GM18502 (cell line): ENCODE data around the gene ATG5.
A peak's percentile ranks its signal among the peaks of the same experiment; 100 is the strongest.
"Not testable (repeated sequence)": the region's sequence is repeated elsewhere in the genome, so short reads cannot be mapped to it uniquely, and the experiment has no call there.

Experiments used
- ATAC-seq: cut with Tn5 transposase; IDR thresholded peaks from one replicate; pipeline ENCODE4 v1.9.1; 2021; ENCODE audit warnings: mild to moderate bottlenecking; ENCODE audit not compliant: unreplicated experiment, poor library complexity

ATG5 gene

DNA sequence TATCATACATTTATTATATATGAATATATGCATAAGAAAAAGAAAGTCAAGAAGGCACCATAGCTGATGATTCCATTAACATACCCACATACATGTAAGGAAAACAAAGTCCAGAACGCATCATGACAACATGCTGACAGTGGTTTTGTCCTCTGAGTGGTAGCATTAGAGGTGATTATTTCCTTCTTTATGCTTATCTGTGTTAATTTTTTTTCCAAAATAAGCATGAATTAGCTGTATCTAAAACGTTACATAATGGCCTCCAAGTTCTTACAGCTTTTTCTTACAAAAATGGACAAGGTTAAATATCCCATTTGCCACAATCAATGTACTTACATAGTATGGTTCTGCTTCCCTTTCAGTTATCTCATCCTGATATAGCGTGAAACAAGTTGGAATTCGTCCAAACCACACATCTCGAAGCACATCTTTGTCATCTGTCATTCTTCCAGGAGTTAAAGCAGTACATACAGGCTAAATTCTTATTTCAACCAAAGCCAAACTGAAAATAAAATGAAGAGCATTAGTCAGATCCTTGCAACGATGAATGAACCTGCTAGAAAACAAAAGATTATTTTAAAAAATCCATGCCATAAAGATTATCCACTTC lies 9.7 kb downstream of the ATG5 start:
- no peak for ATAC-seq

DNA sequence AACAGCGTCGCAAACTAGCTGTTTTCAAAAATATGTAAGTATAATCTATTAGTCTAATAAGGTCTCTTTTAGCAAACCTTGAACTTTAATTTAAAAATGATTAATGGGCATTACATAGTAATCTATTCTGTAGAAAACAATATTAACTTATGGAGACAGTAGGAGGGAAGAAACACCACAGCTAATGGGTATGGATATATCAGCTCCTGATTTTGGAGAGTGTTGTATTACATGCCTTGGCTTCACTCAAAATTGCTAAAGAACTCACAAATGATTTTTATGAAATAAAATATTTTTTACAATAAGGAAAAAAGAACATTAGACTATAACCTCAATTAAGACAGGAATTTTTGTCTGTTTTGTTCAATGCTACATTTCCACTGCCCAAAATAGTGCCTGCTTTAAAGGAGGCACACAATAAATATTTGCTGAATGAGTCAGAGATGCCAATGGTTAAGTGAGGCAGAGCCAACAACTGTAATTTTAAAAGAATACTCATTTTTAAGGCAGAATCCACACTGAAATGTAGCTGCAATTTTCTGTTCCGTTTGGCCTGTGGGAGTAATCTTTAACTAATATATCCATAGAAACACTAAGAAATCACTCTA lies 15.7 kb downstream of the ATG5 start:
- ATAC-seq: no peak

DNA sequence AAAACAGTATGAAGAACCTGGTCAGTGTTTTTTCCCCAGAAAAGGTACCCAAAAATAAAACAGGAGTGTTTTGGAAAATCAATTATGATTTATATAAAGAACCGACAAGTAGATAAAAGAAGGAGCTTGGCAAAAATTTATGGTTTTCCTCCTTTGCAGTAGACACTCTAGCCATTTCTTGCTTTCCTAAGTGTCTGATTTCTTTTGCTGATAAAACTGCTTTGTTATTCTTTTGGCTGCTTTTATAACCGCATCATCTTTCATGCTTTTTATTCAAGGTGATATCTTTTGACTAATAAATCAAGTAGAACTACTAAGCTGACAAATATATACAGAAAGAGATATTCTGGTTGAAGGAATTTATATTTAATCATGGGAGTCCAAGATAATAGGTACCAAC lies 16.6 kb downstream of the ATG5 start:
- no peak for ATAC-seq

DNA sequence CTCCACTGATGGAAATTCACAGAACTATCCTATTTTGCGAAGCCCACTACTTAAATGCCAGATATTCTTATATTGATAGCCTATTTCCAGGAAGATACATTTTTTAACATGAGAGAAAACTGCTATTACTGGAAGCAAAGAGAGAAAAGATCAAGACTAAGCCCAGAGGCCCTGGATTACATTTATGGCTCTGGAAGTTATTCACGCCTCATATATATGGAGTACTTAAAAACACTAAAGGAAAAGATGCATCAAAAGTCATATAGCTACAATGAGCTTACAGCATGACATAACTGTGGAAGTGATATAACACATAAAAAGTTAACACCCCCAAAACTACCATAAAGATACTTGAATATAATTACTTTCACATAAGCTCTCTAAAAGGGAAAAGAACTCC lies 19.8 kb downstream of the ATG5 start:
- ATAC-seq: no peak

DNA sequence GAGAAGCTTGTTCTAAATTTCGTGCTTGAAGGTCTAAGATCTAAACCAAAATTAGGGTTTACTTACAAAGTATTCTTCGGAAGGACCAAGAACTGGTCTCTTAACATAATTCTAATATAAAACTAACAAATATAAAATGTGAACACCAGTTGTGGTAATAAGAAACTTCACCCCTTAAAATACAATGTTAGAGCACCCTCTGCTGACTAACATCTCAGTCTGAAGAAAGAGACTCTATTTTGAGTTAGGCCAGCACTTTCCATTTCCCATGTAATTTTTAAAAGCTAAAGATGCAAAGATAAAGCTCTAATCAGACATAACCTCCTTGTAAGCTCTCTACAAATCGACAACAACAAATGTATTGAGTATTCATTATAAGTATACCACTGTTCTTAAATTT lies 24.6 kb downstream of the ATG5 start:
- no peak for ATAC-seq

DNA sequence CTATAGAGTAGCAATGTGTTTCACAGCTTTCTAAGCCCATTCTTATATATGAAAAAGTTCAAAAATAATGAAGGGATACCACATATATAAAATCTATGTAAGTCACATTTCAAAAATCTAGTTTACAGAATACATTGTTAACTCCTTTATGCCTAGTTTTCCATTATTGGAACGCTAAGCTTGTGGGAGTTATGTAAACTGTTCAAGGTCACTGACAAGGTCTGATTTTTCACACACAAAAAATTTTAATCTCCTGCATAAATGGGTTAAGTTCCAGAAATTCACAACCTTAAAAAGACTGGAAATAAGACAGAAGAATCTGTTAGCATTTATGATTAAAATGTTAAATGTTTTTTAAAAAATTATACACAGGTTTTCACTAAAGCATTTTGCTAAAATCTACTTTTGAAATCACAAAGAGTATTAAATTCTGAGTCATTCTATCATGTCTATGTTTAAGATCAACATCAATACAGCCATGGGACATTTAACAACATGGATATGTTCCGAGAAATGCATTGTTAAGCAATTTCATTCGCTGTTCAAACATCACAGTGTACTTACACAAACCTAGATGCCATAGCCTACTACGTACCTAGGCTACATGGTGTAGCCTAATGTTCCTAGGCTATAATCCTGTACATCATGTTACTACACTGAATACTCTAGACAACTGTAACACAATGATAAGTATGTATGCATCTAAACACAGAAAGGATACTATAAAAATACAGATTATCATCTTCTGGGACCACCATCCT lies 25.4 kb downstream of the ATG5 start:
- ATAC-seq: no peak

DNA sequence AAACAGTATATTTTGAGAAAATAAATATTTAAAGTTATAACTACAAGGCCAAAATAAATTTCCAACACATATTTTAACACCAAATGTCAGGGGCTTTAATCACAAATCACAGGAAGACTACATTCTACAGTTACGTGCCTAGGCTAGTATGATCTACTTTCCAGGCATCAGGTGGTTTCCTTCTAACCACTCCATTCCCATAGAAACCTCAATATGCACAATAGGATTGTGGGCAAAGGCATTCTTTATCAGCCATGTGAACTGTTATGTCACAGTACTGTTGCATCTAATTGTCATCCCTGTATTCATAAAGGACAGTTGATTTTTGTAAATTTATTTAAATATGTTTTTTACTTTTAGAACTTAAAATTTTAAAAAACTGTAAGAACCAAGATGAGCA lies 32.4 kb downstream of the ATG5 start:
- no peak for ATAC-seq

DNA sequence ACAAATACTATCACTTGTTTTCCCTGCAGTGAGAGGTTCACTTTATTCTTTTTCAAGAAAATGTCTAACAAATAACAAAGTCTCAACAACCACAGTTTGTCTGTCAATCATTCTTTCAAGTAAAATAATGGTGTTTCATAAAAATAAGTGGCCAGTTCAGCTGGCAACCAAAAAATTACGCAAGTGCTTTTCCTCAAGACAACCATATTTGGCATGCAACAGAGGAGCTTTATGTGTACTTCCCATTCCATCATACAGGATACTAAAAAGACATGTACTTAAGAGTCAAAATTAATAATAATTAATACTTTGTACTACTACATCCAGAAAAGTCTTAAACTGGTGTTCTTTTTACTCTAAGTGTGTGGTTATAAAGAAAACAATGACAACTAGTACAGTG lies 34.6 kb downstream of the ATG5 start:
- ATAC-seq: no peak

DNA sequence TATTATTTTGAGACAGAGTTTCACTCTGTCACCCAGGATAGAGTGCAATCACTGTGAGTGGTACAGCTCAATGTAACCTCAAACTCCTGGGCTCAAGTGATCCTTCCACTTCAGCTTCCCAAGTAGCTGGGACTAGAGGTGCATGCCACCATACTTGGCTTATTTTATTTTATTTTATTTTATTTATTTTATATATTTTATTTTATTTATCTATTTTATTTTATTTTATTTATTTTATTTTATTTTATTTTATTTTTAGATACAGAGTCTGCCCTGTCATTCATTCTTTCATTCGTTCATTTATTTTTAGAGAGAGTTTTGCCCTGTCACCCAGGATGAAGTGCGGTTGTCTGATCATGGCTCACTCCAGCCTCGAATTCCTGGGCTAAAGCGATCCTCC lies 35.5 kb downstream of the ATG5 start:
- no peak for ATAC-seq

DNA sequence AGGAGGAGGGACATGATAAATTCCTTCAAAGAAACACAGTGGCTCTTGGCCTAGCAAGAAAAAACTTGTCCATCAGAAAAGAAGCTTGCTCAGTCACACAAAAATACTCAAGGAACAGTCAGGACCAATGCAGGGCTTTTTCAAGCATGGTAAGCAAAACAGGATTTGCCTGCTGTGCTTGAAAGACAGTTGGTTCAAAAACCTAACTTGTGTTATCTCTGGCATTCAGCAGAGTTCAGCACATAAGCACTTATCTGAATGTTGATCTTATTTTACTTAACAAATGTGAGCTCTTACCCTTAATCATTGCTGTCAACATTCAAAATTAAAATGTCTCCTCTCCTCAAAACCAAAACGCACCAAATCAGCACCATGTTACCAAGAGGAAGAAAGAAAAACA lies 38.3 kb downstream of the ATG5 start:
- no peak for ATAC-seq

DNA sequence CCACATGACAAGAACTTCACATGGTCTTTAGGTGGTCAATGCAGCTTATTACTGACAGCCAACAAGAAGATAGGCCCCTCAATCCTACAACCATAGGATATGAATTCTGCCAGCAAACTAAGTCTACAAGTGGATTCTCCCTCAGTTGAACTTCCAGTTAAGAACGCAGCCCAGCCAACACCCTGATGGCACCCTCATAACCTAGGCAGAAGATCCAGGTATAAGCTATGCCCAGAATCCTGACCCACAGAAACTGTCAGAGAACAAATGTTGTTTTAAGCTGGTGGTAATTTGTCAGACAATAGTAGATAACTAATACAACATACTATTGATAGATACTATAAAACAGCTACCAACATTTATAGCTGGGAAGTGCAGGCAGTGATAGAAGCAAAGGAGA lies 38.8 kb downstream of the ATG5 start:
- ATAC-seq: no peak

DNA sequence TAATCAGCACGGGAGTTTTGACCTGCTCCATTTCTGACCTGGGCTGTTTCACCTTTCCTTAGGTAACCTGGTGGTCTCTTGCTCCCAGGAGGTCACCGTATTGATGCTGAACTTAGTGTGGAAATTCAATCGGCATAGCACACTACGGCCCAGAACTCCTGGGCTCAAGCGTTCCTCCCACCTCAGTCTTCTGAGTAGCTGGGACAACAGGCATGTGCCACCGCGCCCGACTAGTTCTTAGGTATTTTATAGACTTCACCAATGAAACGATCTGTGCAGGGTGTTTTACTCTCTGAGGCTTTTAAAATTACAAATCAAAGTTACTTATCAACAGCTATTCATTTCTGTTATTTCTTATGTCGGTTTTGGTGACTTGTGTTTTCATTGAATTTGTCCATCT lies 42.1 kb downstream of the ATG5 start:
- no peak for ATAC-seq

DNA sequence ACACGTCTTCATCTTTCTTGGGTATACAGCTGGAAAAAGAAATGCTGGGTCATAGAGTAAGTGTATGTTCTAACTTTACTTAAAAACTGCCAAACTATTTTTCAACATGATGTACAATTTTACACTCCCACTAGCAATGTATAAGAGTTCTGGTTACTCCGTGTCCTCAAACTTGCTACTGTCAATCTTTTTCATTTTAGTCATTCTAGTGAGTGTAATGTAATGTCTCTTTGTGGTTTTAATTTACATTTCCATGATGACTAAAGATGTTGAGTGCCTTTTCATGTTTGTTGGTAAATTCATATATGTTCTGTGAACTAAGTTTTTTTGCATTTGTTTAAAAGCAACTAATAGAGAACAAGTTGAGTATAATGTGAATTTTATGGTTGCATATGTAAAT lies 43.9 kb downstream of the ATG5 start:
- no peak for ATAC-seq

DNA sequence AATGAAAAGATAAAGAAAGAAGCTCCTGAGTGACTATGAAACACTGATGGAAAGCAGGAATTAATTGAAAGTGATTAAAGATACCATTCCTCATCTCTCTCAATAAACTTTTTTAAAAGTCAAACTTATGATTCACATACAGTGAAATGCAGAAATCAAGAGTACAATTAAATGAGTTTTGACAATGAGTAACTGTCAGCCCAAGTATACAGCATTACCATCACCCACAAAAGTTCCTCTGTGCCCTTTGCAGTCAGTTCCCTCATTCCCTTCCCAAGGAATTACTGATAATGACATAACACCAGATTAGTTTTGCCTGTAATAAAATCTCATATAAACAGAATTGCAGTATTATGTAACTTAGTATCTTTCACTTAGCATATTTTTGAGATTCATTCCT lies 44.5 kb downstream of the ATG5 start:
- ATAC-seq: no peak

DNA sequence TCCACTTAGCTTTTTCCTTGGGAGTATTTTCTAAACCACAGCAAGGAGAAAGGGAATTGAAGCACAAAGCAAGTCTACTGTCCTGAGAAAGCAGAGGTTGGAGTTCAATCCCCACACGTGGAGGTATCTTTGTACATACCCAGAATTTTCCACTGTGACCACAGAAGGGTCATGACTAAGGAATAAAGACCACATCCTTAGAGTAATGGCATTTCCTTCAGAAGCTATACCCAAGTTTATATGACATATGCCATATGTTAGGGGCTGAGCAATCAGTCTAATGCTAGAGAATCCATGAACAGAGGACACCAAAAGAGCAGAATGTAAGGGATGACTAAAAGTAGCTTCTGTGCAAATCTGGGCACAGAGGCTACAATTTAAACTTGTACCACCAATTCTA lies 46.4 kb downstream of the ATG5 start:
- no peak for ATAC-seq

DNA sequence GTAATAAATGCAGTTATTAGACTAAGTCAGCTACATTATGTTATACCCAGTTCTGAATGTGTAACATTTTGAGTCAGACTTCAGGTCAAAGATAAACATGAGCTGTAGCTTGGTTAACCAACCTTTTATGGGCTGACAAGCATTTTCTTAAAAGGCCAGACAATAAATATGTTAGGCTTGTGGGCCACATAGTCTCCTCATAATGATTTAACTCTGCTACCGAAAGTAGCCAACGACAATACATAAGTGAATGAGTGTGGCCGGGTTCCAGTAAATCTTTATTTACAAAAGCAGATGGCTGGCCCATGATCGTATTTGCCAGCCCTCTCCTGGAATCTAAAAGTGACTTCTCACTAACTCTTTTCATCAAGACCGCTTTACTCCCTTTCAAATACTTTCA lies 49.9 kb downstream of the ATG5 start:
- no peak for ATAC-seq

DNA sequence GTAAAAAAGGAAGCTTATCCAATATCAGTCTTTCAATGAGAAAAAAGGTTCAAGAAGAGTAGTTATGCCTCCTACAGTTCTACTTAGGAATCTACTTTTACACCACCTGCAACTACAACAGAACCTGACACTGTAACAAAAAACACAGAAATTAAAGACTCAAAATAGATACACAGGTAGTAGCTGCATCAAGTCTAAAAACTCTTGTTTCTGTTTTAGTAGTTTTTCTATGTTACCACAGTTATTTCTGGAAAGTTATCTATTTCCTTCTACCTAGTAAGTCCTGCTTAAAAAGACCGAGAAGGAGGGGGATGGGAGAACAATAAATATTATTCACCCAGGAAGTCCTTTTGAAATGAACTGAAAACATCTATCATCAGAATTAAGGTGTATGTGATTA lies 52.5 kb downstream of the ATG5 start:
- peak; percentile 60 for ATAC-seq

DNA sequence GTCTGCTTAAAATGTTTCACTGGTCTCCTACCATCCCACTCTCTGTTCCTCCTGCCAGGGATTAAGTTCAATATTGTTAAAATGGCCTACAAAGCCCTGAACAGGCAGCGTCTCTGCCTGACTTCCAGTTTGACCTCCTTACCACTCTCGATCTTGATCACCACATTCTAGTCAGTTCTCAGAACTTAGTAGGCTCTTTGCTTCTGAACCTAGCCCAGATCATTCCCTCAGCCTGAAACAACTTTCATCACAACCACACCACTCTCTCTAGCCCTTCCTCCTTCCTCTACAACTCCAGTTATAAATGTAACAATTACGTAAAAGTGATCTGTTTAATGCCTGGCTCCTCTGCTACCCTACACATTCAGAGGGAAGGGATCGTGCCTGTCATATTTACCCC lies 53.3 kb downstream of the ATG5 start:
- ATAC-seq: no peak

DNA sequence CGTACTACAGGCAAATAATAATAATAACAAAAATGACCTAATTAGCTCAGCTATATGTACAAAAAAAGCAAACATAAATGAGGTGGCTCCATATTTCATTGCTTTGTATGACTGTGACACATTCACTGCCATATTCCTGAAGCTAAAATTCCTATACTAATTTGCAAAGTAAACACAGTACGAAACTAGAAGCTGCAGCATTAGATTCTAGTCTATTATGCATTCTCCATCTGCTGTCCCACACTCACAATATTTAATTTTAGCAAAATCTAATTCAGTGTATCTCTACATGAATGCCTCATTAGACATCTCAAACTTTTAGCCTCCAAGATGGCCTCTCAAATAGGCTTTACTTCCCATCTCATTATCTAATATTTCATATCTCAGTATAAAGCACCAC lies 55.1 kb downstream of the ATG5 start:
- ATAC-seq: no peak

DNA sequence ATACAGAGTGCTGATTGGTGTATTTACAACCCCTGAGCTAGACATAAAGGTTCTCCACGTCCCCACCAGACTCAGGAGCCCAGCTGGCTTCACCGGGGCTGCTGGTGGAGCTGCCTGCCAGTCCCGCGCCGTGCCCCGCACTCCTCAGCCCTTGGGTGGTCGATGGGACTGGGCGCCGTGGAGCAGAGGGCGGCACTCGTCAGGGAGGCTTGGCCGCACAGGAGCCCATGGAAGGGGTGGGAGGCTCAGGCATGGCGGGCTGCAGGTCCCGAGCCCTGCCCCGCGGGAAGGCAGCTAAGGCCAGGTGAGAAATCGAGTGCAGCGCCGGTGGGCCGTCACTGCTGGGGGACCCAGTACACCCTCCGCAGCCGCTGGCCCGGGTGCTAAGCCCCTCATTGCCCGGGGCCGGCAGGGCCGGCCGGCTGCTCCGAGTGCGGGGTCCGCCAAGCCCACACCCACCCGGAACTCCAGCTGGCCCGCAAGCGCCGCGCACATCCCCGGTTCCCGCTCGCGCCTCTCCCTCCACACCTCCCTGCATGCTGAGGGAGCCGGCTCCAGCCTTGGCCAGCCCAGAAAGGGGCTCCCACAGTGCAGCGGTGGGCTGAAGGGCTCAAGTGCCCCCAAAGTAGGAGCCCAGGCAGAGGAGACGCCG lies 56.2 kb downstream of the ATG5 start:
- ATAC-seq: not testable (repeated sequence)

DNA sequence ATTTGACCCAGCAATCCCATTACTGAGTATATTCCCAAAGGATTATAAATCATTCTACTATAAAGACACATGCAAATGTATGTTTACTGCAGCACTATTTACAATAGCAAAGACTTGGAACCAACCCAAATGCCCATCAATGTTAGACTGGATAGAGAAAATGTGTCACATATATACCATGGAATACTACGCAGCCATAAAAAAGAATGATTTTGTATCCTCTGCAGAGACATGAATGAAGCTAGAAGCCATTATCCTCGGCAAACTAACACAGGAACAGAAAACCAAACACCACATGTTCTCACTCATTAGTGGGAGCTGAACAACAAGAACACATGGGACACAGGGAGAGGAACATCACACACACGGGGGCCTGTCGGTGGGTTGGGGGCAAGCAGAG lies 57.1 kb downstream of the ATG5 start:
- not testable (repeated sequence) for ATAC-seq
